ENCODE data around the gene SLIRP.
A peak's percentile ranks its signal among the peaks of the same experiment; 100 is the strongest.
"Not testable (repeated sequence)": the region's sequence is repeated elsewhere in the genome, so short reads cannot be mapped to it uniquely, and the experiment has no call there.

SLIRP gene

DNA sequence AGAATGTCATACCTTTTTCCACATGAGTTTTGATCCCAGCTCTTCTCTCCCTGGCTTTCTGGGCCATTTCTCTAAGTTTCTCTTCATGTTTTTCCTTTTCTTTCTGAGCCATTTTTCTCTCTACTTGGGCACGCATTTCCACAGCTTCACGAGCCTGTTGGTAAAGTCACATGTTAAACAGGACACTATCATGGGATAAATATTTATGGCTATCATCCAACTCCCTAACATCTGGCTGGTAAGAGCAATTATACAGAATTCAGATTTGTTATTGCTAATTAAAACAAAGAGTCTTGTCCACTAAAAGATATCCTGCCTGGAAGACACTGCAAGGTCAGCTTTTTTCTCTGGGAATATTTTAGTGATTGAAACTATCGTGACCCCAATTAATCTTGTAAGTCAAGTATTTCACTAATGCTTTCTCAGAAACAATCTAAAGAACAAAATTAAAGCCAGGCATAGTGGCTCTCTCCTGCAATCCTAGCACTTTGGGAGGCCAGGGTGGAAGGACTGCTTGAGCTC, 23.1 kb downstream of the SLIRP start:
- DNase-seq (ENCODE audit: low read depth in 2 of 2) = no peak
- no peak overlapping the region for H3K4me3 ChIP-seq (replicated peaks in 1 of 2; ENCODE audit: low read depth in 2 of 2, low read length in 2 of 2)
- TF ChIP-seq CTCF (IDR thresholded peaks at IDR 0.05; ENCODE audit: low read depth, low read length) = no peak

GRCh38 chr14:77738559-77739250, 30.8 kb downstream of the SLIRP start:
- TF ChIP-seq CTCF (IDR thresholded peaks at IDR 0.05; ENCODE audit: low read depth, low read length) = no peak
- H3K4me3 ChIP-seq (replicated peaks in 1 of 2; ENCODE audit: low read depth in 2 of 2, low read length in 2 of 2) = no peak overlapping the region
- peak; percentile 54 to 84 for DNase-seq (ENCODE audit: low read depth in 2 of 2)

GRCh38 chr14:77741438-77741837, 33.5 kb downstream of the SLIRP start:
- no peak for TF ChIP-seq CTCF (IDR thresholded peaks at IDR 0.05; ENCODE audit: low read depth, low read length)
- DNase-seq (ENCODE audit: low read depth in 2 of 2) = no peak
- no peak overlapping the region for H3K4me3 ChIP-seq (replicated peaks in 1 of 2; ENCODE audit: low read depth in 2 of 2, low read length in 2 of 2)

DNA sequence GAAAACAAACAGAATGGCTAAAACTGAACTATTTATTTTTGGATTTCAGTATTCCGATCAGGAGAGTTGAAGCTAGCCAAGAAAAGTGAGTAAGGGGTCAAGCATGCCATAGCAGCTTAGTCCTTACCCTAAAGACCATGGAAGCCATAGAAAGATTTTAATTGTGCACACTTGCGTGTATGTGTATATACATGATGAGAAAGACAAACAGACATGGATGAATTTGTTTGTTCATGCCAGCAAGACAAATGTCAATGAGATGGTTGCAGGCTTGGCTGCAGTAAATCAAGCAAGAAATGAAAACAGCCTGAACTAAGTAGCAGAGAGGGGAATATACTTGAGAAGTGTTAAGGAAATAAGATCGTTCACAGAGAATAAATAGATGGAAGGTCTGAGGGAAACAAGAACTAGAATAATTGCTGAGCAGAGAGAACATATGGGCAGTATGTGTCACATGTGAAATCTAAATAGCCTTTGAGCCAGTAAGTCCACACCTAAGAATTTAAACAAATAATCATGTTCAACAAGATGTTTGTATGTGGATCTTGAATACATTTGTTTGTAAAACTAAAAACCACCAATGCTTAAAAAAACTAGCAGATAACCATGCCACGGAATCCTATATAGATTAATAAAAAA, 38.3 kb downstream of the SLIRP start:
- no peak overlapping the region for H3K4me3 ChIP-seq (replicated peaks in 1 of 2; ENCODE audit: low read depth in 2 of 2, low read length in 2 of 2)
- no peak for DNase-seq (ENCODE audit: low read depth in 2 of 2)
- no peak for TF ChIP-seq CTCF (IDR thresholded peaks at IDR 0.05; ENCODE audit: low read depth, low read length)

DNA sequence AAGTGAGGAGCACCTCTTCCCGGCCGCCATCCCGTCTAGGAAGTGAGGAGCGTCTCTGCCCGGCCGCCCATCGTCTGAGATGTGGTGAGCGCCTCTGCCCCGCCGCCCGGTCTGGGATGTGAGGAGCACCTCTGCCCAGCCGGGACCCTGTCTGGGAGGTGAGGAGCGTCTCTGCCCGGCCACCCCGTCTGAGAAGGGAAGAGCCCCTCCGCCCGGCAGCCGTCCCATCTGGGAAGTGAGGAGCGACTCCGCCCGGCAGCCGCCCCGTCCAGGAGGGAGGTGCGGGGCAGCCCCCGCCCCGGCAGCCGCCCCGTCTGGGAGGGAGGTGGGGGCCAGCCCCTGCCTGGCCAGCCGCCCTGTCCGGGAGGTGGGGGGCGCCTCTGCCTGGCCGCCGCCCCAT, 39.5 kb downstream of the SLIRP start:
- DNase-seq (ENCODE audit: low read depth in 2 of 2); H3K4me3 ChIP-seq (replicated peaks in 1 of 2; ENCODE audit: low read depth in 2 of 2, low read length in 2 of 2): not testable (repeated sequence)

DNA sequence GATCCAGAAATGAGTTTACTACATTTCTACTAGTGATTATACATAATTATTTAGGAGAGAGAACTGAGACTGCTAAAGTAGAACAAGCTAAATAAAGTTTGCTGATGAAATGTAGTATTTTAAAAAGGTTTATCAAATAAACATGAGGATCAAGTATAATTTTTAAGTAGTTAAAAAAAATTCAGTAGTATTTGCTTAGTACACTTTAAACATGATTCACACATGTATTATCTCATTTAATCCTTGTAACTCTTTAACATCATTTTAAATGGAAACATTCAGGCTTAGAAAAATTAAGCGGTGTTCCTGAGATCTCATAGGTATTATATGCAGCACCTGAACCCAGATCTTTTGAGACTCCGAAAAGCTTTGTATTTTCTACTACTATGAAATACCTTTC, 44.4 kb downstream of the SLIRP start:
- TF ChIP-seq CTCF (IDR thresholded peaks at IDR 0.05; ENCODE audit: low read depth, low read length) = no peak
- no peak for DNase-seq (ENCODE audit: low read depth in 2 of 2)
- no peak overlapping the region for H3K4me3 ChIP-seq (replicated peaks in 1 of 2; ENCODE audit: low read depth in 2 of 2, low read length in 2 of 2)

- H3K4me3 ChIP-seq (replicated peaks in 1 of 2; ENCODE audit: low read depth in 2 of 2, low read length in 2 of 2) = no peak overlapping the region
- TF ChIP-seq CTCF (IDR thresholded peaks at IDR 0.05; ENCODE audit: low read depth, low read length) = no peak
- peak in 1 of 2 donors; percentile 75 for DNase-seq (ENCODE audit: low read depth in 2 of 2)
Measured at GRCh38 chr14:77752799-77753516, 45.1 kb downstream of the SLIRP start.
